Panc1 (cell line): ENCODE data around the gene FSHR. TPM values are rescaled to one million over a fixed set of nuclear protein-coding genes. Genes with fewer than 3 reads are reported as not detected.

Experiments
- ATAC-seq: fragments of 200-7000 bp; cut with Tn5 transposase; 2 replicates; pipeline ENCODE4 v1.9.1; 2020; ENCODE audit warnings: mild to moderate bottlenecking, moderate library complexity
- BruUV-seq: library from RNA; stranded (reverse); fragments of 400-500 nt; replicated peaks from 2 replicates; lab custom pipeline; 2021; lab: Mats Ljungman, UMichigan
- CTCF ChIA-PET: fragments of 300-600 bp; sonication (Branson Sonifier 250); formaldehyde crosslinking; loops from one replicate; lab custom pipeline; 2022; ENCODE audit warnings: antibody characterized with exemption; lab: Charles Lee
- POLR2A ChIA-PET: fragments of 300-600 bp; sonication (Branson Sonifier 250); formaldehyde crosslinking; loops from one replicate; lab custom pipeline; 2022; ENCODE audit warnings: antibody characterized with exemption; lab: Charles Lee
- DNase-seq: peaks from one replicate; pipeline ENCODE4 v3.0.0-alpha.2; 2010; ENCODE audit warnings: low read depth, low spot score
- H3K27ac ChIP-seq: 2 replicates; pipeline ENCODE4 v1.5.1; 2011; ENCODE audit warnings: mild to moderate bottlenecking, low read length, inconsistent platforms
- H3K27me3 ChIP-seq: fragments of 200-500 bp; sonication (Bioruptor generic); 2 replicates; pipeline ENCODE4 v1.6.0; 2014; ENCODE audit warnings: low read length, inconsistent platforms; ENCODE audit not compliant: control insufficient read depth, insufficient read depth
- H3K36me3 ChIP-seq: fragments of 200-500 bp; sonication (Bioruptor generic); 2 replicates; pipeline ENCODE4 v1.5.1; 2014; ENCODE audit warnings: inconsistent platforms, mild to moderate bottlenecking, low read length, moderate library complexity; ENCODE audit not compliant: control insufficient read depth, insufficient read depth
- H3K4me1 ChIP-seq: 2 replicates; pipeline ENCODE4 v1.5.1; 2011; ENCODE audit warnings: inconsistent platforms, mild to moderate bottlenecking, low read length, moderate library complexity; ENCODE audit not compliant: control insufficient read depth, insufficient read depth
- H3K4me3 ChIP-seq, 2 experiments: 2 replicates each; pipeline ENCODE4 v1.5.1; 2011 to 2012; ENCODE audit warnings: low read depth in 2 of 2, low read length in 2 of 2, mild to moderate bottlenecking in 2 of 2, inconsistent platforms in 1 of 2, moderate library complexity in 1 of 2
- H3K9me3 ChIP-seq: fragments of 200-500 bp; sonication (Bioruptor generic); 2 replicates; pipeline ENCODE4 v1.5.1; 2014; ENCODE audit warnings: low read depth, mild to moderate bottlenecking, inconsistent platforms, low read length, moderate library complexity; ENCODE audit not compliant: control insufficient read depth, insufficient read depth
- POLR2AphosphoS5 ChIP-seq: IDR thresholded peaks from 2 replicates; pipeline ENCODE4 v1.6.1; 2012; ENCODE audit warnings: mild to moderate bottlenecking, low read depth, low read length, moderate library complexity
- SIN3A ChIP-seq: IDR thresholded peaks from 2 replicates; pipeline ENCODE4 v1.6.1; 2012; ENCODE audit warnings: low read depth, mild to moderate bottlenecking, low read length, moderate library complexity, borderline replicate concordance; ENCODE audit not compliant: insufficient read depth
- TCF7L2 ChIP-seq: IDR thresholded peaks from 2 replicates; pipeline ENCODE4 v1.6.1; 2011; ENCODE audit warnings: mild to moderate bottlenecking, low read depth, low read length, inconsistent platforms
- in situ Hi-C: cut with HindIII; loops from 2 replicates; pipeline ENCODE4 v1.10.0; 2016; ENCODE audit warnings: low sequenced_read_pairs, low pct_unique_long_range_greater_than_20kb
- intact Hi-C: fragments of 100-400 bp; cut with micrococcal nuclease; formaldehyde crosslinking; loops from one replicate; pipeline ENCODE4 v1.10.0; 2022; ENCODE audit not compliant: unreplicated experiment
- total RNA-seq: library from RNA; stranded (reverse); gene quantifications from one replicate; pipeline ENCODE4 v1.2.1, GENCODE V29; 2021; ENCODE audit not compliant: unreplicated experiment
- TF ChIP-seq, protein P1 (sequence below), 2 experiments: IDR thresholded peaks; 2 replicates each; pipeline ENCODE4 v1.6.1; 2011 to 2012; ENCODE audit warnings: low read depth in 2 of 2, control low read depth in 1 of 2, low read length in 1 of 2, mild to moderate bottlenecking in 1 of 2, moderate library complexity in 1 of 2; ENCODE audit not compliant: insufficient read depth in 1 of 2
- TF ChIP-seq, protein P2 (sequence below): fragments of 450-650 bp; IDR thresholded peaks from 2 replicates; pipeline ENCODE4 v1.5.1; 2017; ENCODE audit warnings: mild to moderate bottlenecking

The FSHR gene
- total RNA-seq, 1 experiment from 2014 or later: not detected

DNA sequence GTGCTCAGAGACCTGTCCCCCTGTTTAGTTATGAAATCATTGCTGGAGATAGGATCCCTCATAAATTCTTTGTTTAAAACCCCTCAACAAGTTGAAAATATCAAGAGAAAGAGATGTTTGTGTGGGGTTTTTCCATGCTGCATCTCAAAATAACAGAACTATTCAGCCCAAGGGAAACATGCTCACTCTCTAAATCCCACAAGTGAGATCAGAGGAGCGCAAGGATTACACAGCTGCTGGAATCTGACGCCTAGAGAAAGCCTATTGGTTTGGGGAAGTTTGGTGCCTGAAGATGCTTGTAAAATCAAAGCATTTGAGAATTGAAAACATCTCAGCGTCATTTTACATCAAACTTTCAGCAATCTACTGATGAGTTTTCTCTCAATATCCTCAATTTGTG, 7.9 kb downstream of the FSHR start:
- in situ Hi-C loops (no loop called here), intact Hi-C loops (no loop called here)
- Histone ChIP-seq H3K36me3 (no peaks in the 10 kb centered on the region), H3K4me3 (no peak overlapping the region), H3K27ac (no peak overlapping the region), H3K9me3 (no peaks in the 10 kb centered on the region), H3K27me3 (no peaks in the 10 kb centered on the region), H3K4me1 (no peaks in the 10 kb centered on the region)
- DNase-seq: no peak
- TF ChIP-seq TCF7L2 (no peak), SIN3A (no peak), POLR2AphosphoS5 (no peak)
- TF ChIP-seq, protein P1, sequence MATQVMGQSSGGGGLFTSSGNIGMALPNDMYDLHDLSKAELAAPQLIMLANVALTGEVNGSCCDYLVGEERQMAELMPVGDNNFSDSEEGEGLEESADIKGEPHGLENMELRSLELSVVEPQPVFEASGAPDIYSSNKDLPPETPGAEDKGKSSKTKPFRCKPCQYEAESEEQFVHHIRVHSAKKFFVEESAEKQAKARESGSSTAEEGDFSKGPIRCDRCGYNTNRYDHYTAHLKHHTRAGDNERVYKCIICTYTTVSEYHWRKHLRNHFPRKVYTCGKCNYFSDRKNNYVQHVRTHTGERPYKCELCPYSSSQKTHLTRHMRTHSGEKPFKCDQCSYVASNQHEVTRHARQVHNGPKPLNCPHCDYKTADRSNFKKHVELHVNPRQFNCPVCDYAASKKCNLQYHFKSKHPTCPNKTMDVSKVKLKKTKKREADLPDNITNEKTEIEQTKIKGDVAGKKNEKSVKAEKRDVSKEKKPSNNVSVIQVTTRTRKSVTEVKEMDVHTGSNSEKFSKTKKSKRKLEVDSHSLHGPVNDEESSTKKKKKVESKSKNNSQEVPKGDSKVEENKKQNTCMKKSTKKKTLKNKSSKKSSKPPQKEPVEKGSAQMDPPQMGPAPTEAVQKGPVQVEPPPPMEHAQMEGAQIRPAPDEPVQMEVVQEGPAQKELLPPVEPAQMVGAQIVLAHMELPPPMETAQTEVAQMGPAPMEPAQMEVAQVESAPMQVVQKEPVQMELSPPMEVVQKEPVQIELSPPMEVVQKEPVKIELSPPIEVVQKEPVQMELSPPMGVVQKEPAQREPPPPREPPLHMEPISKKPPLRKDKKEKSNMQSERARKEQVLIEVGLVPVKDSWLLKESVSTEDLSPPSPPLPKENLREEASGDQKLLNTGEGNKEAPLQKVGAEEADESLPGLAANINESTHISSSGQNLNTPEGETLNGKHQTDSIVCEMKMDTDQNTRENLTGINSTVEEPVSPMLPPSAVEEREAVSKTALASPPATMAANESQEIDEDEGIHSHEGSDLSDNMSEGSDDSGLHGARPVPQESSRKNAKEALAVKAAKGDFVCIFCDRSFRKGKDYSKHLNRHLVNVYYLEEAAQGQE (IDR thresholded peaks at IDR 0.05; ENCODE audit: insufficient read depth in 1 of 2, low read depth in 2 of 2, low read length in 1 of 2): no peak
- TF ChIP-seq, protein P2, sequence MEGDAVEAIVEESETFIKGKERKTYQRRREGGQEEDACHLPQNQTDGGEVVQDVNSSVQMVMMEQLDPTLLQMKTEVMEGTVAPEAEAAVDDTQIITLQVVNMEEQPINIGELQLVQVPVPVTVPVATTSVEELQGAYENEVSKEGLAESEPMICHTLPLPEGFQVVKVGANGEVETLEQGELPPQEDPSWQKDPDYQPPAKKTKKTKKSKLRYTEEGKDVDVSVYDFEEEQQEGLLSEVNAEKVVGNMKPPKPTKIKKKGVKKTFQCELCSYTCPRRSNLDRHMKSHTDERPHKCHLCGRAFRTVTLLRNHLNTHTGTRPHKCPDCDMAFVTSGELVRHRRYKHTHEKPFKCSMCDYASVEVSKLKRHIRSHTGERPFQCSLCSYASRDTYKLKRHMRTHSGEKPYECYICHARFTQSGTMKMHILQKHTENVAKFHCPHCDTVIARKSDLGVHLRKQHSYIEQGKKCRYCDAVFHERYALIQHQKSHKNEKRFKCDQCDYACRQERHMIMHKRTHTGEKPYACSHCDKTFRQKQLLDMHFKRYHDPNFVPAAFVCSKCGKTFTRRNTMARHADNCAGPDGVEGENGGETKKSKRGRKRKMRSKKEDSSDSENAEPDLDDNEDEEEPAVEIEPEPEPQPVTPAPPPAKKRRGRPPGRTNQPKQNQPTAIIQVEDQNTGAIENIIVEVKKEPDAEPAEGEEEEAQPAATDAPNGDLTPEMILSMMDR: no peak
- no peak for ATAC-seq
- ChIA-PET CTCF (no interaction called here), POLR2A (no interaction called here)
- BruUV-seq: no TSS peak

DNA sequence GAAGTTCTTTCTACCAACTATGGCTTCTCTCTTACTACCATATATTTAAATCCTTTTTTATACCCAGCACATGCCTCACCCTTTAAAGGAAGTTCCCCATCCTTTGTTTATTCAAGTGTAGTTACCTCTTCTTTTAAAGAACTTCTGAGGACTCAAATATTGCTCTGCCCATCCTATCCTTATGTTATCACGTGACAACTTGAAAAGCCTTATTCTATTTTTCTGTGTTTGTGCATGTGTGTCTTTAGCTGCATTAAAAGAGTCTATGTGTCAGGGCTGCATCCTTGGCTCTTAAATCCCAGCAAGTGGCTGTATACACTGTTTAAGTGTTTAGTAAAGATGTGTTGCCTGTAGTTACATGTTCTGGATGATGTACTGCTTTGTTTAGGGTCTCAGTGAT, 22.5 kb downstream of the FSHR start:
- DNase-seq (no peak), ATAC-seq (no peak)
- no TSS peak for BruUV-seq
- intact Hi-C loops: no loop called here
- in situ Hi-C loops: no loop called here
- H3K9me3 ChIP-seq: no peaks in the 10 kb centered on the region
- CTCF ChIA-PET: no interaction called here
- H3K27me3 ChIP-seq: no peaks in the 10 kb centered on the region
- H3K27ac ChIP-seq: no peak overlapping the region
- H3K36me3 ChIP-seq: no peaks in the 10 kb centered on the region
- H3K4me3 ChIP-seq: no peak overlapping the region
- H3K4me1 ChIP-seq: no peaks in the 10 kb centered on the region
- POLR2A ChIA-PET: no interaction called here
- TF ChIP-seq, protein P1 (IDR thresholded peaks at IDR 0.05; ENCODE audit: insufficient read depth in 1 of 2, low read depth in 2 of 2, low read length in 1 of 2): no peak
- TF ChIP-seq TCF7L2 (no peak), POLR2AphosphoS5 (no peak), SIN3A (no peak)
- TF ChIP-seq, protein P2: no peak
